HCT116 (cell line): ENCODE results near the gene CAB39. TPM values are rescaled to one million over a fixed set of nuclear protein-coding genes. Genes with fewer than 3 reads are reported as not detected.

ENCODE experiments used
- ATAC-seq: fragments of 200-7000 bp; cut with Tn5 transposase; 2 replicates; pipeline ENCODE4 v1.9.1; 2020; ENCODE audit warnings: mild to moderate bottlenecking, moderate library complexity
- BruUV-seq: library from RNA; stranded (reverse); fragments of 400-500 nt; replicated peaks from 2 replicates; lab custom pipeline; 2021; lab: Mats Ljungman, UMichigan
- CTCF ChIA-PET: fragments of 300-600 bp; sonication (Branson Sonifier 250); formaldehyde crosslinking; loops from one replicate; lab custom pipeline; 2021; ENCODE audit warnings: antibody characterized with exemption; lab: Charles Lee
- POLR2A ChIA-PET: fragments of 300-600, 350-600 bp; sonication (Branson Sonifier 250); formaldehyde crosslinking; loops from one replicate; lab custom pipeline; 2021; ENCODE audit warnings: antibody characterized with exemption; lab: Charles Lee
- RAD21 ChIA-PET, 2 experiments: fragments of 300-600 bp; sonication (Branson Sonifier 250); formaldehyde crosslinking; loops; one replicate each; lab custom pipeline; 2023; ENCODE audit warnings: low total read pairs in 2 of 2; ENCODE audit not compliant: uncharacterized antibody in 2 of 2, unreplicated experiment in 2 of 2, low non-redundant PET in 1 of 2; lab: Charles Lee
- DNase-seq: peaks from one replicate; pipeline ENCODE4 v3.0.0-alpha.2; 2010; ENCODE audit warnings: low read depth, low spot score
- H2AFZ ChIP-seq: fragments of 200-600 bp; shearing (Covaris generic), sonication (generic); 2 replicates; pipeline ENCODE4 v1.6.1; 2017; ENCODE audit warnings: low read depth, mixed run types, mixed read lengths, antibody characterized with exemption, low read length; ENCODE audit not compliant: poor library complexity, severe bottlenecking
- H3K27ac ChIP-seq: 2 replicates; pipeline ENCODE4 v1.5.1; 2012; ENCODE audit warnings: low read depth, low read length
- H3K27me3 ChIP-seq: fragments of 200-600 bp; sonication (generic); 2 replicates; pipeline ENCODE4 v1.6.1; 2016; ENCODE audit warnings: mixed run types, low read length, mixed read lengths; ENCODE audit not compliant: insufficient read depth
- H3K36me3 ChIP-seq, 2 experiments: fragments of 200-500 bp in 1 of 2; fragments of 200-600 bp in 1 of 2; sonication (Bioruptor generic) in 1 of 2; sonication (generic) in 1 of 2; 2 replicates each; pipeline versions ENCODE4 v1.5.1 to v1.6.1; 2014 to 2016; ENCODE audit warnings: low read length in 2 of 2, inconsistent platforms in 1 of 2, mixed read lengths in 1 of 2, mixed run types in 1 of 2; ENCODE audit not compliant: insufficient read depth in 2 of 2, control insufficient read depth in 1 of 2
- H3K4me1 ChIP-seq, 2 experiments: fragments of 200-600 bp in 1 of 2; sonication (generic) in 1 of 2; 2 replicates each; pipeline versions ENCODE4 v1.5.1 to v1.6.1; 2012 to 2017; ENCODE audit warnings: low read length in 2 of 2, inconsistent platforms in 1 of 2, mild to moderate bottlenecking in 1 of 2, mixed read lengths in 1 of 2, mixed run types in 1 of 2, moderate library complexity in 1 of 2; ENCODE audit not compliant: insufficient read depth in 2 of 2, control insufficient read depth in 1 of 2
- H3K4me2 ChIP-seq: fragments of 200-600 bp; sonication (generic); 2 replicates; pipeline ENCODE4 v1.6.1; 2017; ENCODE audit warnings: mixed run types, low read length, mixed read lengths
- H3K4me3 ChIP-seq, 2 experiments: fragments of 200-600 bp in 1 of 2; sonication (generic) in 1 of 2; replicated peaks in 1 of 2; 2 replicates each; pipeline ENCODE4 v1.5.1; 2011 to 2016; ENCODE audit warnings: low read length in 2 of 2, control low read depth in 1 of 2, low read depth in 1 of 2, mild to moderate bottlenecking in 1 of 2, mixed read lengths in 1 of 2, mixed run types in 1 of 2
- H3K79me2 ChIP-seq: fragments of 200-600 bp; sonication (generic); 2 replicates; pipeline ENCODE4 v1.6.1; 2017; ENCODE audit warnings: mild to moderate bottlenecking, mixed run types, low read length, moderate library complexity, mixed read lengths; ENCODE audit not compliant: insufficient read depth
- H3K9ac ChIP-seq: fragments of 200-600 bp; sonication (generic); 2 replicates; pipeline ENCODE4 v1.6.1; 2016; ENCODE audit warnings: low read length, mixed read lengths
- H3K9me2 ChIP-seq: fragments of 200-600 bp; sonication (generic), shearing (Covaris generic); 2 replicates; pipeline ENCODE4 v1.6.1; 2017; ENCODE audit warnings: mixed run types, mild to moderate bottlenecking, moderate library complexity; ENCODE audit not compliant: insufficient read depth
- H3K9me3 ChIP-seq, 2 experiments: fragments of 200-500 bp in 1 of 2; fragments of 200-600 bp in 1 of 2; sonication (Bioruptor generic) in 1 of 2; sonication (generic) in 1 of 2; 2 replicates each; pipeline ENCODE4 v1.6.1; 2014 to 2017; ENCODE audit warnings: low read length in 2 of 2, mixed read lengths in 2 of 2, inconsistent platforms in 1 of 2, low read depth in 1 of 2, mild to moderate bottlenecking in 1 of 2, mixed run types in 1 of 2, moderate library complexity in 1 of 2; ENCODE audit not compliant: control insufficient read depth in 1 of 2, insufficient read depth in 1 of 2
- H4K20me1 ChIP-seq: fragments of 200-600 bp; sonication (generic), shearing (Covaris generic); 2 replicates; pipeline ENCODE4 v1.6.1; 2017; ENCODE audit warnings: mixed run types, mild to moderate bottlenecking, moderate library complexity; ENCODE audit not compliant: insufficient read depth
- CBX3 ChIP-seq: IDR thresholded peaks from 2 replicates; pipeline ENCODE4 v1.6.1; 2012; ENCODE audit warnings: low read depth
- EGR1 ChIP-seq: IDR thresholded peaks from 2 replicates; pipeline ENCODE4 v1.6.1; 2012; ENCODE audit warnings: low read depth
- ELF1 ChIP-seq: IDR thresholded peaks from 2 replicates; pipeline ENCODE4 v1.6.1; 2012; ENCODE audit warnings: low read depth, borderline replicate concordance
- EZH2 ChIP-seq: fragments of 200-600 bp; sonication (generic); IDR thresholded peaks from 2 replicates; pipeline ENCODE4 v1.6.1; 2017; ENCODE audit warnings: antibody characterized with exemption, mixed run types
- EZH2phosphoT487 ChIP-seq: fragments of 200-600 bp; IDR thresholded peaks from 2 replicates; pipeline ENCODE4 v1.6.1; 2018; ENCODE audit warnings: antibody characterized with exemption, borderline replicate concordance
- FOSL1 ChIP-seq: IDR thresholded peaks from 2 replicates; pipeline ENCODE4 v1.6.1; 2012; ENCODE audit warnings: low read depth
- JUND ChIP-seq: IDR thresholded peaks from 2 replicates; pipeline ENCODE4 v1.6.1; 2012
- POLR2AphosphoS5 ChIP-seq: IDR thresholded peaks from 2 replicates; pipeline ENCODE4 v1.6.1; 2011; ENCODE audit warnings: mild to moderate bottlenecking, low read depth, low read length, moderate library complexity
- RAD21 ChIP-seq: IDR thresholded peaks from 2 replicates; pipeline ENCODE4 v1.6.1; 2012; ENCODE audit warnings: low read depth, mild to moderate bottlenecking
- SIN3A ChIP-seq: IDR thresholded peaks from 2 replicates; pipeline ENCODE4 v1.6.1; 2012; ENCODE audit warnings: low read depth
- SP1 ChIP-seq: IDR thresholded peaks from 2 replicates; pipeline ENCODE4 v1.6.1; 2012; ENCODE audit warnings: low read depth
- SRF ChIP-seq: IDR thresholded peaks from 2 replicates; pipeline ENCODE4 v1.6.1; 2012; ENCODE audit warnings: low read depth
- TCF7L2 ChIP-seq: IDR thresholded peaks from 2 replicates; pipeline ENCODE4 v1.7.0; 2011; ENCODE audit warnings: borderline replicate concordance, inconsistent platforms; ENCODE audit not compliant: insufficient read depth, insufficient read length; ENCODE audit errors: extremely low read depth
- YY1 ChIP-seq: IDR thresholded peaks from 2 replicates; pipeline ENCODE4 v1.6.1; 2011; ENCODE audit warnings: low read length, low read depth, moderate library complexity, mild to moderate bottlenecking; ENCODE audit not compliant: insufficient replicate concordance; ENCODE audit errors: extremely low read depth
- ZFX ChIP-seq: fragments of 450-650 bp; IDR thresholded peaks from 2 replicates; pipeline ENCODE4 v1.6.1; 2017
- intact Hi-C: fragments of 100-400 bp; cut with micrococcal nuclease; formaldehyde crosslinking; loops from 2 replicates; pipeline ENCODE4 v1.10.0; 2022
- total RNA-seq: library from RNA; stranded (reverse); gene quantifications from one replicate; pipeline ENCODE4 v1.2.1, GENCODE V29; 2021; ENCODE audit not compliant: unreplicated experiment
- TF ChIP-seq, protein P1 (sequence below): IDR thresholded peaks from 2 replicates; pipeline ENCODE4 v1.6.1; 2012; ENCODE audit warnings: low read depth
- TF ChIP-seq, protein P2 (sequence below): IDR thresholded peaks from 2 replicates; pipeline ENCODE4 v1.6.1; 2012
- TF ChIP-seq, protein P3 (sequence below): IDR thresholded peaks from 2 replicates; pipeline ENCODE4 v1.6.1; 2012
- TF ChIP-seq, protein P4 (sequence below), 3 experiments: fragments of 200-600 bp in 1 of 3; sonication (generic) in 1 of 3; IDR thresholded peaks in 2 of 3; conservative IDR thresholded peaks in 1 of 3; 2 replicates each; pipeline ENCODE4 v1.5.1; 2012 to 2017; ENCODE audit warnings: low read depth in 2 of 3, low read length in 2 of 3, antibody characterized with exemption in 1 of 3, borderline replicate concordance in 1 of 3, control low read depth in 1 of 3, mild to moderate bottlenecking in 1 of 3, mixed read lengths in 1 of 3, mixed run types in 1 of 3, moderate library complexity in 1 of 3; ENCODE audit not compliant: insufficient read depth in 1 of 3
- TF ChIP-seq, protein P5 (sequence below): IDR thresholded peaks from 2 replicates; pipeline ENCODE4 v1.6.1; 2011; ENCODE audit warnings: mild to moderate bottlenecking, low read length, moderate library complexity; ENCODE audit not compliant: insufficient replicate concordance; ENCODE audit errors: extremely low read depth

CAB39 gene
- total RNA-seq, 1 experiment from 2014 or later = 63.6 TPM

DNA sequence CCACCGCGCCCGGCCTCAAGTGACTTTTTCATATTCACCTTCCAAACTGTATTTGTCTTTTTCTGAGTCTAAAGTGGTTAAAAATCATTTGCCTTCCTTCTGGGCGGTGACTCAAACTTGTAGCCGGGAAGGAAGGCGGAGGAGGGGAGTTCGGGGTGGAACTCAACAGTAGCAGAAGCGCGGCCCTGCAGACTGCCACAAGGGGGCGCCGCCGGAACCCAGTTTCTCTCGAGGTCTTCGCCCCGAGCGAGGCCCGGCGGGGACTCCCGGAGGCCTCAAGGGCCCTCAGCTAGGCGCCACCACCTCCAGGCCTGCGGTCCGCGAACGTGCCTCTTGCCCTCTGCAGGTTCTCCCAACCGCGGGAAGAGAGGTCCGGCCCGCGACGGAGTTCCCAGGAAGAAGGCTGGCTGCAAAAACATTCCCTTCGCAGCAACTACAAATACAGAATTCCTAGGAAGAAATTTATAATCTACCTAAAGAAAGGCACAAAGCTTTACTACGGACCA is 135.3 kb downstream of the CAB39 start:
- no peak overlapping the region for H3K27ac ChIP-seq
- BruUV-seq = no TSS peak
- no peaks in the 10 kb centered on the region for H3K27me3 ChIP-seq
- H3K9me3 ChIP-seq = no peaks in the 10 kb centered on the region
- peak; percentile 86 for DNase-seq
- no peaks in the 10 kb centered on the region for H3K79me2 ChIP-seq
- POLR2A ChIA-PET = no interaction called here
- intact Hi-C loops = no loop called here
- no peaks in the 10 kb centered on the region for H3K9me2 ChIP-seq
- RAD21 ChIA-PET = no interaction called here
- ATAC-seq = peak; percentile 96
- H3K9ac ChIP-seq = no peak overlapping the region
- peak overlapping the region; percentile 95 for H2AFZ ChIP-seq
- H3K4me1 ChIP-seq = peaks cover 4 to 17% of the 10 kb centered on the region in 2 experiments; a peak in 3 of 4 replicates
- no peaks in the 10 kb centered on the region for H4K20me1 ChIP-seq
- CTCF ChIA-PET = interaction anchor here (0.7 to 1.7 kb wide), 12 partner anchors 8 to 604 kb away, joined by 3 to 11 read pairs (median 4); partner anchors contain the start of genes GPR55 and ITM2C
- H3K4me3 ChIP-seq = peak overlapping the region in 1 of 2 experiments; percentile 2; a peak in 1 of 4 replicates
- peak overlapping the region; percentile 55 for H3K4me2 ChIP-seq
- H3K36me3 ChIP-seq = no peaks in the 10 kb centered on the region
- TF ChIP-seq FOSL1 (no peak), RAD21 (peak; percentile 76), ZFX (peak; percentile 48; the same call in 1 of the 2 replicates), ELF1 (no peak; the same call in 1 of the 2 replicates), EZH2 (no peak), SRF (0 out of 2 replicates have a peak, but pooled peaks have one; percentile 13), SIN3A (no peak), POLR2AphosphoS5 (peak; percentile 37), EGR1 (peak; percentile 48), YY1 (peak; percentile 42), JUND (no peak), SP1 (peak; percentile 16; the same call in 1 of the 2 replicates), EZH2phosphoT487 (no peak), CBX3 (peak; percentile 94; the same call in 1 of the 2 replicates), TCF7L2 (no peak)
- TF ChIP-seq, protein P1, sequence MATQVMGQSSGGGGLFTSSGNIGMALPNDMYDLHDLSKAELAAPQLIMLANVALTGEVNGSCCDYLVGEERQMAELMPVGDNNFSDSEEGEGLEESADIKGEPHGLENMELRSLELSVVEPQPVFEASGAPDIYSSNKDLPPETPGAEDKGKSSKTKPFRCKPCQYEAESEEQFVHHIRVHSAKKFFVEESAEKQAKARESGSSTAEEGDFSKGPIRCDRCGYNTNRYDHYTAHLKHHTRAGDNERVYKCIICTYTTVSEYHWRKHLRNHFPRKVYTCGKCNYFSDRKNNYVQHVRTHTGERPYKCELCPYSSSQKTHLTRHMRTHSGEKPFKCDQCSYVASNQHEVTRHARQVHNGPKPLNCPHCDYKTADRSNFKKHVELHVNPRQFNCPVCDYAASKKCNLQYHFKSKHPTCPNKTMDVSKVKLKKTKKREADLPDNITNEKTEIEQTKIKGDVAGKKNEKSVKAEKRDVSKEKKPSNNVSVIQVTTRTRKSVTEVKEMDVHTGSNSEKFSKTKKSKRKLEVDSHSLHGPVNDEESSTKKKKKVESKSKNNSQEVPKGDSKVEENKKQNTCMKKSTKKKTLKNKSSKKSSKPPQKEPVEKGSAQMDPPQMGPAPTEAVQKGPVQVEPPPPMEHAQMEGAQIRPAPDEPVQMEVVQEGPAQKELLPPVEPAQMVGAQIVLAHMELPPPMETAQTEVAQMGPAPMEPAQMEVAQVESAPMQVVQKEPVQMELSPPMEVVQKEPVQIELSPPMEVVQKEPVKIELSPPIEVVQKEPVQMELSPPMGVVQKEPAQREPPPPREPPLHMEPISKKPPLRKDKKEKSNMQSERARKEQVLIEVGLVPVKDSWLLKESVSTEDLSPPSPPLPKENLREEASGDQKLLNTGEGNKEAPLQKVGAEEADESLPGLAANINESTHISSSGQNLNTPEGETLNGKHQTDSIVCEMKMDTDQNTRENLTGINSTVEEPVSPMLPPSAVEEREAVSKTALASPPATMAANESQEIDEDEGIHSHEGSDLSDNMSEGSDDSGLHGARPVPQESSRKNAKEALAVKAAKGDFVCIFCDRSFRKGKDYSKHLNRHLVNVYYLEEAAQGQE = no peak
- TF ChIP-seq, protein P2, sequence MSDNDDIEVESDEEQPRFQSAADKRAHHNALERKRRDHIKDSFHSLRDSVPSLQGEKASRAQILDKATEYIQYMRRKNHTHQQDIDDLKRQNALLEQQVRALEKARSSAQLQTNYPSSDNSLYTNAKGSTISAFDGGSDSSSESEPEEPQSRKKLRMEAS = peak; percentile 84
- TF ChIP-seq, protein P3, sequence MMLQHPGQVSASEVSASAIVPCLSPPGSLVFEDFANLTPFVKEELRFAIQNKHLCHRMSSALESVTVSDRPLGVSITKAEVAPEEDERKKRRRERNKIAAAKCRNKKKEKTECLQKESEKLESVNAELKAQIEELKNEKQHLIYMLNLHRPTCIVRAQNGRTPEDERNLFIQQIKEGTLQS = no peak
- TF ChIP-seq, protein P4, sequence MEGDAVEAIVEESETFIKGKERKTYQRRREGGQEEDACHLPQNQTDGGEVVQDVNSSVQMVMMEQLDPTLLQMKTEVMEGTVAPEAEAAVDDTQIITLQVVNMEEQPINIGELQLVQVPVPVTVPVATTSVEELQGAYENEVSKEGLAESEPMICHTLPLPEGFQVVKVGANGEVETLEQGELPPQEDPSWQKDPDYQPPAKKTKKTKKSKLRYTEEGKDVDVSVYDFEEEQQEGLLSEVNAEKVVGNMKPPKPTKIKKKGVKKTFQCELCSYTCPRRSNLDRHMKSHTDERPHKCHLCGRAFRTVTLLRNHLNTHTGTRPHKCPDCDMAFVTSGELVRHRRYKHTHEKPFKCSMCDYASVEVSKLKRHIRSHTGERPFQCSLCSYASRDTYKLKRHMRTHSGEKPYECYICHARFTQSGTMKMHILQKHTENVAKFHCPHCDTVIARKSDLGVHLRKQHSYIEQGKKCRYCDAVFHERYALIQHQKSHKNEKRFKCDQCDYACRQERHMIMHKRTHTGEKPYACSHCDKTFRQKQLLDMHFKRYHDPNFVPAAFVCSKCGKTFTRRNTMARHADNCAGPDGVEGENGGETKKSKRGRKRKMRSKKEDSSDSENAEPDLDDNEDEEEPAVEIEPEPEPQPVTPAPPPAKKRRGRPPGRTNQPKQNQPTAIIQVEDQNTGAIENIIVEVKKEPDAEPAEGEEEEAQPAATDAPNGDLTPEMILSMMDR (IDR thresholded peaks at IDR 0.05 in 2 of 3, conservative IDR thresholded peaks at IDR 0.05 in 1 of 3; ENCODE audit: borderline replicate concordance in 1 of 3, insufficient read depth in 1 of 3, low read depth in 2 of 3, low read length in 2 of 3) = peak; percentile 83 to 91 (median 87)
- TF ChIP-seq, protein P5, sequence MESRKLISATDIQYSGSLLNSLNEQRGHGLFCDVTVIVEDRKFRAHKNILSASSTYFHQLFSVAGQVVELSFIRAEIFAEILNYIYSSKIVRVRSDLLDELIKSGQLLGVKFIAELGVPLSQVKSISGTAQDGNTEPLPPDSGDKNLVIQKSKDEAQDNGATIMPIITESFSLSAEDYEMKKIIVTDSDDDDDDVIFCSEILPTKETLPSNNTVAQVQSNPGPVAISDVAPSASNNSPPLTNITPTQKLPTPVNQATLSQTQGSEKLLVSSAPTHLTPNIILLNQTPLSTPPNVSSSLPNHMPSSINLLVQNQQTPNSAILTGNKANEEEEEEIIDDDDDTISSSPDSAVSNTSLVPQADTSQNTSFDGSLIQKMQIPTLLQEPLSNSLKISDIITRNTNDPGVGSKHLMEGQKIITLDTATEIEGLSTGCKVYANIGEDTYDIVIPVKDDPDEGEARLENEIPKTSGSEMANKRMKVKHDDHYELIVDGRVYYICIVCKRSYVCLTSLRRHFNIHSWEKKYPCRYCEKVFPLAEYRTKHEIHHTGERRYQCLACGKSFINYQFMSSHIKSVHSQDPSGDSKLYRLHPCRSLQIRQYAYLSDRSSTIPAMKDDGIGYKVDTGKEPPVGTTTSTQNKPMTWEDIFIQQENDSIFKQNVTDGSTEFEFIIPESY = no peak
